Transverse colon (tissue), 4 donors: ENCODE results near the gene ACVR1. TPM values are rescaled to one million over a fixed set of nuclear protein-coding genes. Genes with fewer than 3 reads are reported as not detected.

Source experiments
- DNase-seq: peaks from one replicate; pipeline ENCODE4 v3.0.0-alpha.2; 2019
- H3K27ac ChIP-seq, 4 donors: fragments of 200-600 bp; sonication (generic); 2 replicates each; pipeline ENCODE4 v1.5.1; 2016 to 2018; ENCODE audit warnings: inconsistent platforms in 4 of 4
- H3K27me3 ChIP-seq: fragments of 200-600 bp; sonication (generic); 2 replicates; pipeline ENCODE4 v1.5.1; 2017; ENCODE audit warnings: inconsistent platforms
- H3K36me3 ChIP-seq, 4 donors: fragments of 200-600 bp; sonication (generic); 2 replicates each; pipeline ENCODE4 v1.5.1; 2017 to 2019; ENCODE audit warnings: inconsistent platforms in 4 of 4
- H3K4me1 ChIP-seq, 4 donors: fragments of 200-600 bp; sonication (generic); 2 replicates each; pipeline ENCODE4 v1.5.1; 2017 to 2020; ENCODE audit warnings: inconsistent platforms in 4 of 4
- H3K4me3 ChIP-seq, 4 donors: fragments of 200-600 bp; sonication (generic); 1 replicate in 1 of 4; 2 replicates in 3 of 4; pipeline versions ENCODE4 v1.5.1 to v1.6.1; 2017 to 2019; ENCODE audit warnings: inconsistent platforms in 4 of 4
- H3K9me3 ChIP-seq, 2 donors: fragments of 200-600 bp; sonication (generic); 2 replicates each; pipeline ENCODE4 v1.5.1; 2017 to 2019; ENCODE audit warnings: inconsistent platforms in 2 of 2
- EP300 ChIP-seq: sonication (generic); formaldehyde crosslinking; IDR thresholded peaks from one replicate; pipeline ENCODE4 v1.6.1; 2017; ENCODE audit warnings: antibody characterized with exemption, low read depth
- POLR2A ChIP-seq: fragments of 450-650 bp; IDR thresholded peaks from one replicate; pipeline ENCODE4 v1.6.1; 2016; ENCODE audit warnings: antibody characterized with exemption, mild to moderate bottlenecking, moderate library complexity
- POLR2AphosphoS5 ChIP-seq, 3 donors: sonication (generic); formaldehyde crosslinking; IDR thresholded peaks; one replicate each; pipeline ENCODE4 v1.6.1; 2016; ENCODE audit warnings: antibody characterized with exemption in 3 of 3
- WGBS, 2 donors: methylation state at CpG; one replicate each; pipeline ENCODE4 v1.1.5; 2018; ENCODE audit warnings: low coverage in 1 of 2; 5-methylcytosine and 5-hydroxymethylcytosine counted together
- in situ Hi-C, 4 donors: fragments of 200-750 bp; cut with MboI; loops; one replicate each; pipeline versions ENCODE4 v1.15.0 to v1.15.1; 2017; ENCODE audit warnings: low sequenced_read_pairs in 3 of 4, low pct_ligation_motif_present in 1 of 4, low pct_unique_long_range_greater_than_20kb in 1 of 4
- intact Hi-C: fragments of 100-400 bp; cut with DNase I; formaldehyde crosslinking; loops from one replicate; pipeline ENCODE4 v1.15.1; 2023; ENCODE audit warnings: low total_unique reads
- total RNA-seq, 4 donors: library from RNA; depleted of rRNA; stranded (reverse); fragments of >200 nt; gene quantifications; one replicate each; pipeline ENCODE4 v1.1.0, GENCODE V29; 2016
- TF ChIP-seq, protein P1 (sequence below), 5 experiments: fragments of 200-600 bp in 3 of 5; fragments of 450-650 bp in 2 of 5; sonication (generic) in 3 of 5; IDR thresholded peaks; 1 replicate in 2 of 5; 2 replicates in 3 of 5; pipeline ENCODE4 v1.5.1; 2016 to 2017; ENCODE audit warnings: antibody characterized with exemption in 5 of 5, inconsistent platforms in 3 of 5, mild to moderate bottlenecking in 2 of 5, moderate library complexity in 1 of 5

Gene ACVR1
- total RNA-seq, 4 donors from 2014 or later: 4.5 to 16.5 (median 11.8) TPM

DNA sequence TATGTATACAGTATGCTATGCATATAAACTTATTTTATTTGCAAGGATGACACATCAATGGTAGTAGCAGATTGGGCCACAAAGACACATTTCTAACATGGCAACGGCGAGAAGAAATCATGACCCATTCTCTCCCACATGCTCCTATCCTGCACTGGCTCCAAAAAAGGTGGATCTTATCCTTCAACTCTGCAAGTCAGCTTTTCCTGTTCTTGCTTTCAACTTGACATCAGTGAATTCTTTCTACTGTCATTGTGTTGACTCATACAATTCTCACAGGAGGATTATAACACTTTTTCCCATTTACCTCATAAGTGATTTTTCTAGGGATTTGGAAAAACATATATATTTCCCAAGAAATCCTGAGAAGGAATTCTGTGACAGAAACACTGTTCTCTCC lies 53.1 kb downstream of the ACVR1 start:
- Histone ChIP-seq H3K4me3 (no peak overlapping the region), H3K27ac (no peak overlapping the region), H3K4me1 (peaks cover 0 to 16% (median 1%) of the 10 kb centered on the region in 4 donors), H3K36me3 (peaks cover 0 to 5% (median 1%) of the 10 kb centered on the region in 4 donors), H3K27me3 (no peaks in the 10 kb centered on the region), H3K9me3 (no peaks in the 10 kb centered on the region)
- intact Hi-C loops (no loop called here), in situ Hi-C loops (no loop called here)
- 93 to 95% methylated on average over 2 of the region's 2 CpGs for WGBS, 2 donors
- no peak for TF ChIP-seq EP300
- no peak for TF ChIP-seq POLR2AphosphoS5 (IDR thresholded peaks at IDR 0.05)
- TF ChIP-seq, protein P1, sequence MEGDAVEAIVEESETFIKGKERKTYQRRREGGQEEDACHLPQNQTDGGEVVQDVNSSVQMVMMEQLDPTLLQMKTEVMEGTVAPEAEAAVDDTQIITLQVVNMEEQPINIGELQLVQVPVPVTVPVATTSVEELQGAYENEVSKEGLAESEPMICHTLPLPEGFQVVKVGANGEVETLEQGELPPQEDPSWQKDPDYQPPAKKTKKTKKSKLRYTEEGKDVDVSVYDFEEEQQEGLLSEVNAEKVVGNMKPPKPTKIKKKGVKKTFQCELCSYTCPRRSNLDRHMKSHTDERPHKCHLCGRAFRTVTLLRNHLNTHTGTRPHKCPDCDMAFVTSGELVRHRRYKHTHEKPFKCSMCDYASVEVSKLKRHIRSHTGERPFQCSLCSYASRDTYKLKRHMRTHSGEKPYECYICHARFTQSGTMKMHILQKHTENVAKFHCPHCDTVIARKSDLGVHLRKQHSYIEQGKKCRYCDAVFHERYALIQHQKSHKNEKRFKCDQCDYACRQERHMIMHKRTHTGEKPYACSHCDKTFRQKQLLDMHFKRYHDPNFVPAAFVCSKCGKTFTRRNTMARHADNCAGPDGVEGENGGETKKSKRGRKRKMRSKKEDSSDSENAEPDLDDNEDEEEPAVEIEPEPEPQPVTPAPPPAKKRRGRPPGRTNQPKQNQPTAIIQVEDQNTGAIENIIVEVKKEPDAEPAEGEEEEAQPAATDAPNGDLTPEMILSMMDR (IDR thresholded peaks at IDR 0.05): no peak
- no peak for TF ChIP-seq POLR2A
- no peak for DNase-seq

DNA sequence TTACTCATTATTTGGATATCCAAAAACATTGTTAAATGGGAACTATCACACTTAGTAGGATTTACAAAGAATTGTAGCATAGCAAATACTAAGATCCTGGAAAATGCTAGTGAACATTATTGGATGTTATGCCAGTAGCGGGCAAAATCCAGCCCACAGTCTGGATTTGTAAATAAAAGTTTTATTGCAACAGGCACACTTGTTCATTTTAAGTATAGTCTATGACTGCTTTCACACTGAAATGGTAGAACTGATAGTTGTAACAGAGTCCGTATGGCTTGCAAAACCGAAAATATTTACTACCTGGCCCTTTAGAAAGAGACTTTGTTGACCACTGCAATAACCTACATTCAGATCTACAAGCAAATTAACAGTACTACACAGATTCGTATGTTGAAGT lies 53.6 kb downstream of the ACVR1 start:
- TF ChIP-seq POLR2AphosphoS5 (IDR thresholded peaks at IDR 0.05): no peak
- TF ChIP-seq, protein P1 (IDR thresholded peaks at IDR 0.05): no peak
- no peak for TF ChIP-seq POLR2A
- TF ChIP-seq EP300: no peak
- H3K9me3 ChIP-seq: no peaks in the 10 kb centered on the region
- DNase-seq: no peak
- in situ Hi-C loops: no loop called here
- H3K36me3 ChIP-seq: peaks cover 0 to 7% (median 3%) of the 10 kb centered on the region in 4 donors
- no peak overlapping the region for H3K4me3 ChIP-seq
- intact Hi-C loops: no loop called here
- H3K4me1 ChIP-seq: peaks cover 0 to 16% (median 1%) of the 10 kb centered on the region in 4 donors
- 68 to 72% methylated on average over 4 of the region's 4 CpGs for WGBS, 2 donors
- H3K27me3 ChIP-seq: no peaks in the 10 kb centered on the region
- H3K27ac ChIP-seq: no peak overlapping the region

DNA sequence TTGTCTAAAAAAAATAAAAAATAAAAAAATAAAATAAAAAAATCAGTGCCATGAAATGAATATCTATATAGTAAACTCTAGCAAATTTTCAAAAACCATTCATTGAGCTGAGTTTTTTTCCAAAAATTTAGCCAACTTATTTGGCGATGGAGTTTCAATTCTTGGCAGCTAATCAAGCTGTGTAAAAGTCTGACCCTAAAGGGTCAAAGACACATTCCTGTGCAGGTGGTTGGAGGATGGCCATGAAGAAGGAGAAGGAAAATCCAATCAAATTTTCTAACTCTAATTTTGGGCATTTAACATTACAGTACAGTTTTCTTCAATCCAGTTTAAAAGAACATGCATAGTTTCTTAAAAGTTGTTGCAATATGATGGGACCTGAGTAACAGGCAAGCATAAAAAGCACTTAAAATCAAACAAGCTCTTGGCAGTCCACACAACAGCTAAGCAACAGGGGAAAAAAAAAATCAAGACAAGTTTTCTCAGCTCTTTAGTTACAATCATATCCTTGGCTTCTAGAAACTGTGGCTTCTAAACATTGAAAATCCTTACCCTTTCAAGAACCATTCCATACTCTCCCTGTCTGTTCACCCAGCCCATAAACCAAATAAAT lies 54.5 kb downstream of the ACVR1 start:
- H3K27ac ChIP-seq: peak overlapping the region in 1 of 4 donors; percentile 10
- peaks cover 0 to 12% (median 5%) of the 10 kb centered on the region in 4 donors for H3K36me3 ChIP-seq
- peaks cover 0 to 16% (median 1%) of the 10 kb centered on the region in 4 donors for H3K4me1 ChIP-seq
- WGBS, 2 donors: 55 to 86% methylated on average over 1 of the region's 1 CpG
- H3K27me3 ChIP-seq: no peaks in the 10 kb centered on the region
- no peaks in the 10 kb centered on the region for H3K9me3 ChIP-seq
- DNase-seq: no peak
- TF ChIP-seq, protein P1 (IDR thresholded peaks at IDR 0.05): no peak
- TF ChIP-seq POLR2AphosphoS5 (IDR thresholded peaks at IDR 0.05) (no peak), EP300 (no peak), POLR2A (no peak)
- no peak overlapping the region for H3K4me3 ChIP-seq
- intact Hi-C loops: no loop called here
- in situ Hi-C loops: no loop called here

DNA sequence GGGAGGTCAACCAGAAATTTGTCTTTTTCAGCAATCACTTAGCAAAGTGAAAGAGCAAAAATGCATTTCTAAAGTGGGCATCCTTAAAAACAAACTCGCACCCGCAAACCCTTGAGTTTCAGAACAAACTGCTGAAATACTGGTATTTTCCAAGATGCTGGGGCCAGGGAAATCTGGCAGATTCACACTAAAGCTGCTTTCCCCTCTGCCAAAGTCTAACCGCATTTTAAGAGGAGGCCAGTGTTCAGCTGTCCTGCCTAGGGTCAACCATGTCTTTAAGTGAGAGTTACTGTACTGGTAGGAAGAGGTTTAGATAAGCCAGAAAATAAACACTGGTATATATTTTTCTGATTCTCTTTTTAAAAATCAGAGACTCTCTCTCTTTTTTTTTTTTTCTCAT lies 55.9 kb downstream of the ACVR1 start:
- no peak overlapping the region for H3K4me3 ChIP-seq
- no peaks in the 10 kb centered on the region for H3K27me3 ChIP-seq
- H3K27ac ChIP-seq: no peak overlapping the region
- DNase-seq: no peak
- intact Hi-C loops (no loop called here), in situ Hi-C loops (no loop called here)
- H3K4me1 ChIP-seq: peaks cover 0 to 16% (median 1%) of the 10 kb centered on the region in 4 donors
- peaks cover 0 to 12% (median 5%) of the 10 kb centered on the region in 4 donors for H3K36me3 ChIP-seq
- no peaks in the 10 kb centered on the region for H3K9me3 ChIP-seq
- WGBS, 2 donors: 86 to 89% methylated on average over 3 of the region's 3 CpGs
- TF ChIP-seq, protein P1 (IDR thresholded peaks at IDR 0.05): no peak
- TF ChIP-seq POLR2AphosphoS5 (IDR thresholded peaks at IDR 0.05) (no peak), EP300 (no peak), POLR2A (no peak)
